Kidney (tissue), 14 donors: ENCODE data around the gene CARS1. TPM values are rescaled to one million over a fixed set of nuclear protein-coding genes. Genes with fewer than 3 reads are reported as not detected.

Experiments
- DNase-seq, 5 donors: peaks; one replicate each; pipeline ENCODE4 v3.0.0-alpha.2; 2013 to 2020
- FAIRE-seq: peaks from 2 replicates; lab custom pipeline; 2012; peaks lifted over from hg19 to GRCh38; lab: Jason Lieb, UNC
- H3K27ac ChIP-seq, 2 donors: one replicate each; pipeline ENCODE4 v1.7.0; 2013; ENCODE audit warnings: low read depth in 2 of 2, low read length in 2 of 2, inconsistent platforms in 1 of 2
- H3K27me3 ChIP-seq: one replicate; pipeline ENCODE4 v1.7.1; 2013; ENCODE audit warnings: low read length, inconsistent platforms; ENCODE audit not compliant: control insufficient read depth, insufficient read depth
- H3K36me3 ChIP-seq, 3 donors: one replicate each; pipeline versions ENCODE4 v1.7.0 to v1.7.1; 2013; ENCODE audit warnings: low read length in 3 of 3, control low read depth in 1 of 3, inconsistent platforms in 1 of 3; ENCODE audit not compliant: insufficient read depth in 3 of 3, control insufficient read depth in 2 of 3
- H3K4me1 ChIP-seq, 3 donors: one replicate each; pipeline versions ENCODE4 v1.7.0 to v1.7.1; 2013; ENCODE audit warnings: low read length in 3 of 3, inconsistent platforms in 1 of 3, low read depth in 1 of 3; ENCODE audit not compliant: control insufficient read depth in 2 of 3, insufficient read depth in 2 of 3
- H3K4me3 ChIP-seq, 3 donors: one replicate each; pipeline versions ENCODE4 v1.7.0 to v1.8.1; 2013; ENCODE audit warnings: low read length in 3 of 3, control low read depth in 1 of 3, inconsistent platforms in 1 of 3
- H3K9ac ChIP-seq, 3 donors: one replicate each; pipeline versions ENCODE4 v1.7.0 to v1.7.1; 2013; ENCODE audit warnings: low read length in 3 of 3, control low read depth in 1 of 3, inconsistent platforms in 1 of 3
- H3K9me3 ChIP-seq, 3 donors: one replicate each; pipeline versions ENCODE4 v1.7.0 to v1.7.1; 2013; ENCODE audit warnings: low read length in 3 of 3, control low read depth in 1 of 3, inconsistent platforms in 1 of 3; ENCODE audit not compliant: control insufficient read depth in 2 of 3, insufficient read depth in 1 of 3
- intact Hi-C: fragments of 100-400 bp; cut with DNase I; formaldehyde crosslinking; loops from one replicate; pipeline ENCODE4 v1.11.1; 2022
- polyA plus RNA-seq: library from polyadenylated mRNA; stranded (reverse); fragments of 350-450 nt; fragmentation: Illumina TruSeq; extraction: RNeasy Lipid Tissue Mini Kit (QIAGEN cat#74804); gene quantifications from one replicate; pipeline ENCODE4 v1.2.3, GENCODE V29; 2014; ENCODE audit warnings: low read depth, low replicate concordance; ENCODE audit not compliant: insufficient read depth
- total RNA-seq: library from RNA; stranded (reverse); fragmentation: NEBNext Ultra II Directional; extraction: Animal tissue kit (Norgen Biotek cat#: 25700); gene quantifications from one replicate; pipeline ENCODE4 v1.2.1, GENCODE V29; 2021
- TF ChIP-seq, protein P1 (sequence below): IDR thresholded peaks from 3 replicates; pipeline ENCODE4 v1.5.1; 2012; ENCODE audit warnings: mild to moderate bottlenecking, moderate library complexity, borderline replicate concordance; ENCODE audit not compliant: insufficient read depth; ENCODE audit errors: extremely low read depth
- donor health status: control.
- donor health status: control.
- donor health status: control.
- donor health status: control.
- donor health status: control.
- donor health status: DM: yes; HTN: yes; CAD: no.
- donor health status: Normal renal cell carcinoma (clear cell type).

The CARS1 gene
- total and polyA plus RNA-seq, 2 donors from 2014 or later: 26.5 to 49.5 TPM

GRCh38 chr11:2955906-2956476 lies 101.2 kb downstream of the CARS1 start:
- Histone ChIP-seq H3K4me3 (no peak overlapping the region), H3K27me3 (no peaks in the 10 kb centered on the region), H3K9me3 (no peaks in the 10 kb centered on the region), H3K27ac (peak overlapping the region in 1 of 2 donors; percentile 14), H3K36me3 (peaks cover 6 to 68% (median 43%) of the 10 kb centered on the region in 3 donors), H3K4me1 (peaks cover 0 to 8% (median 6%) of the 10 kb centered on the region in 3 donors), H3K9ac (peak overlapping the region in 1 of 3 donors; percentile 31)
- intact Hi-C loops: no loop called here
- peak in 3 of 5 donors; percentile 62 to 78 (median 74) for DNase-seq
- FAIRE-seq: no peak
- TF ChIP-seq, protein P1, sequence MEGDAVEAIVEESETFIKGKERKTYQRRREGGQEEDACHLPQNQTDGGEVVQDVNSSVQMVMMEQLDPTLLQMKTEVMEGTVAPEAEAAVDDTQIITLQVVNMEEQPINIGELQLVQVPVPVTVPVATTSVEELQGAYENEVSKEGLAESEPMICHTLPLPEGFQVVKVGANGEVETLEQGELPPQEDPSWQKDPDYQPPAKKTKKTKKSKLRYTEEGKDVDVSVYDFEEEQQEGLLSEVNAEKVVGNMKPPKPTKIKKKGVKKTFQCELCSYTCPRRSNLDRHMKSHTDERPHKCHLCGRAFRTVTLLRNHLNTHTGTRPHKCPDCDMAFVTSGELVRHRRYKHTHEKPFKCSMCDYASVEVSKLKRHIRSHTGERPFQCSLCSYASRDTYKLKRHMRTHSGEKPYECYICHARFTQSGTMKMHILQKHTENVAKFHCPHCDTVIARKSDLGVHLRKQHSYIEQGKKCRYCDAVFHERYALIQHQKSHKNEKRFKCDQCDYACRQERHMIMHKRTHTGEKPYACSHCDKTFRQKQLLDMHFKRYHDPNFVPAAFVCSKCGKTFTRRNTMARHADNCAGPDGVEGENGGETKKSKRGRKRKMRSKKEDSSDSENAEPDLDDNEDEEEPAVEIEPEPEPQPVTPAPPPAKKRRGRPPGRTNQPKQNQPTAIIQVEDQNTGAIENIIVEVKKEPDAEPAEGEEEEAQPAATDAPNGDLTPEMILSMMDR: no peak

DNA sequence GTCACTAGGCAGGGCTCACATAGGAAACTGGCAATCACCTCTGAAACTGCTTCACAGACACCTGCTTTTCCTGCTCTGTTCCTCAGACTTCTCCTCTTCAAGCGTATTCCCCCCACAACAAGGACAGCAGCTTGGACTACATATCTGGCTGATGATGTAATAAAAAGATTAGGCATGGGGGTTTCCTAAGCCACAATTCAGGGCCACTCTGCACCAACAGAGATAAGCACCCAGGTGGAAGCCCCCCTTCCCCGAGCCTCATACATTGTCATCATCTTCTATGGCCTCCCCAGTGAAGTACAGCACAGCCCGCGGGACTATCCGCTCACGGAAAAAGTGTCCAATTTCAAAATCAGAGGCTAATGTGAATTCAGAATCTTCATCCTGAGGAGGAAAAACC lies 103.0 kb downstream of the CARS1 start:
- H3K4me1 ChIP-seq: peaks cover 0 to 8% (median 6%) of the 10 kb centered on the region in 3 donors
- FAIRE-seq: no peak
- H3K36me3 ChIP-seq: peaks cover 6 to 79% (median 41%) of the 10 kb centered on the region in 3 donors
- no peaks in the 10 kb centered on the region for H3K27me3 ChIP-seq
- no peak for DNase-seq
- TF ChIP-seq, protein P1: no peak
- no peak overlapping the region for H3K4me3 ChIP-seq
- H3K9ac ChIP-seq: no peak overlapping the region
- no peaks in the 10 kb centered on the region for H3K9me3 ChIP-seq
- intact Hi-C loops: no loop called here
- H3K27ac ChIP-seq: no peak overlapping the region

DNA sequence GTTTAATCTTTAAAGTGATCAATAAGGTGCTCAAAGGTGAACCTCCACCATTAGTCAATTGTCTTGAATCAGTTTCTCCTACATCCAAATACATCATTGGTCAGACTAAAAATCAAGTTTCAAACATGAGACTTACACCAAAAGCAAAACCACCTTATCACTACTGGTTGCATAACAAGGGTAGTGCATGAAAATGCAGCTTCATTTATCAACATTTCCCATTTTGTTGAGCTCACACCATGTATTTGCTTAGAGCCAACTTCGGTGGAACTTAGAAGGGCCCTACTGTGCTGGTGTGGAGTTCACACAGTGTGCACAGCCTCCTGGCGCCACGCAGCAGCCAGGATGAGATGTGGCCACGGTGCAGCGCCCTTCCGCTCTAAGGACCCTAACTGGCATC lies 104.9 kb downstream of the CARS1 start:
- intact Hi-C loops: no loop called here
- FAIRE-seq (no peak), DNase-seq (no peak)
- Histone ChIP-seq H3K27ac (no peak overlapping the region), H3K4me1 (peaks cover 0 to 8% (median 6%) of the 10 kb centered on the region in 3 donors), H3K9me3 (no peaks in the 10 kb centered on the region), H3K36me3 (peaks cover 5 to 81% (median 36%) of the 10 kb centered on the region in 3 donors), H3K27me3 (no peaks in the 10 kb centered on the region), H3K9ac (no peak overlapping the region), H3K4me3 (no peak overlapping the region)
- TF ChIP-seq, protein P1: no peak
